ENCODE data around the gene RBM19. TPM values are rescaled to one million over a fixed set of nuclear protein-coding genes. Genes with fewer than 3 reads are reported as not detected.

Gene RBM19
- total and polyA plus RNA-seq, 2 donors (not counting 3 experiments of a cell fraction or from before 2014, with no cell fraction given), result 13.2 to 34.4 TPM

- dilution Hi-C loops (cut with MboI; ENCODE audit: extremely low pct_ligation_motif_present, low sequenced_read_pairs), result no loop called here
- H3K27ac ChIP-seq (ENCODE audit: insufficient read depth, low read depth, low read length), result no peak overlapping the region
- no TSS peak for BruUV-seq (replicated peaks)
Observed at GRCh38 chr12:113842699-113843098, 123.4 kb downstream of the RBM19 start.

More at GRCh38 chr12:113842699-113843098, 123.4 kb downstream of the RBM19 start:
- no peaks in the 10 kb centered on the region for H3K9me1 ChIP-seq (replicated peaks; ENCODE audit: control insufficient read depth, extremely low read depth, insufficient read depth, low read length)
- H3K27me3 ChIP-seq (ENCODE audit: control insufficient read depth in 2 of 2, insufficient read depth in 2 of 2, low read length in 2 of 2), result no peaks in the 10 kb centered on the region
- CTCF ChIA-PET, result no interaction called here
- POLR2A ChIA-PET, result no interaction called here
- no peaks in the 10 kb centered on the region for H3K79me2 ChIP-seq (ENCODE audit: control insufficient read depth, insufficient read depth, low read length)
- no peak overlapping the region for H3K4me2 ChIP-seq (ENCODE audit: insufficient read depth, low read length)
- intact Hi-C loops (cut with micrococcal nuclease), result no loop called here
- TF ChIP-seq JUN (IDR thresholded peaks at IDR 0.05; ENCODE audit: borderline replicate concordance, insufficient read depth, insufficient read length, low read depth) (no peak), POLR2AphosphoS5 (IDR thresholded peaks at IDR 0.05; ENCODE audit: insufficient read depth, low read depth, low read length) (no peak), MYC (IDR thresholded peaks at IDR 0.05; ENCODE audit: low read depth, low read length) (no peak), GATA2 (IDR thresholded peaks at IDR 0.05; ENCODE audit: insufficient read depth, insufficient read length, low read depth, low read length) (no peak), POLR2A (IDR thresholded peaks at IDR 0.05; ENCODE audit: low read depth, low read length) (no peak), MAX (IDR thresholded peaks at IDR 0.05; ENCODE audit: insufficient read depth, insufficient read length) (no peak), CTCF (IDR thresholded peaks at IDR 0.05; ENCODE audit: extremely low read depth in 1 of 2, insufficient read depth in 1 of 2, low read depth in 1 of 2, low read length in 2 of 2) (no peak), FOS (IDR thresholded peaks at IDR 0.05; ENCODE audit: borderline replicate concordance, insufficient read depth, low read length) (no peak), EZH2 (IDR thresholded peaks at IDR 0.05; ENCODE audit: borderline replicate concordance, low read depth, low read length, severe bottlenecking) (no peak)
- no peak for FAIRE-seq
- H3K4me1 ChIP-seq (ENCODE audit: control insufficient read depth, extremely low read depth, insufficient read depth, low read length), result no peaks in the 10 kb centered on the region
- no peak overlapping the region for H3K4me3 ChIP-seq (replicated peaks in 1 of 3; ENCODE audit: insufficient read depth in 1 of 3, low read depth in 1 of 3, low read length in 3 of 3)
- no peak overlapping the region for H2AFZ ChIP-seq (ENCODE audit: low read depth, low read length)
- H3K36me3 ChIP-seq (ENCODE audit: control insufficient read depth in 2 of 2, extremely low read depth in 1 of 2, insufficient read depth in 2 of 2, low read length in 2 of 2), result peaks cover 0 to 2% of the 10 kb centered on the region in 2 experiments
- H3K9ac ChIP-seq (replicated peaks; ENCODE audit: extremely low read depth, insufficient read depth, low read length), result no peak overlapping the region
- no peaks in the 10 kb centered on the region for H4K20me1 ChIP-seq (replicated peaks; ENCODE audit: control insufficient read depth, extremely low read depth, insufficient read depth, low read length)
- H3K9me3 ChIP-seq (replicated peaks; ENCODE audit: control insufficient read depth, insufficient read depth, low read length), result no peaks in the 10 kb centered on the region
- DNase-seq (ENCODE audit: low read depth, low spot score), result no peak

Measured in endothelial cell of umbilical vein (primary cell).